ENCODE measurements around the gene FAM229A.

- TF ChIP-seq, protein P1, sequence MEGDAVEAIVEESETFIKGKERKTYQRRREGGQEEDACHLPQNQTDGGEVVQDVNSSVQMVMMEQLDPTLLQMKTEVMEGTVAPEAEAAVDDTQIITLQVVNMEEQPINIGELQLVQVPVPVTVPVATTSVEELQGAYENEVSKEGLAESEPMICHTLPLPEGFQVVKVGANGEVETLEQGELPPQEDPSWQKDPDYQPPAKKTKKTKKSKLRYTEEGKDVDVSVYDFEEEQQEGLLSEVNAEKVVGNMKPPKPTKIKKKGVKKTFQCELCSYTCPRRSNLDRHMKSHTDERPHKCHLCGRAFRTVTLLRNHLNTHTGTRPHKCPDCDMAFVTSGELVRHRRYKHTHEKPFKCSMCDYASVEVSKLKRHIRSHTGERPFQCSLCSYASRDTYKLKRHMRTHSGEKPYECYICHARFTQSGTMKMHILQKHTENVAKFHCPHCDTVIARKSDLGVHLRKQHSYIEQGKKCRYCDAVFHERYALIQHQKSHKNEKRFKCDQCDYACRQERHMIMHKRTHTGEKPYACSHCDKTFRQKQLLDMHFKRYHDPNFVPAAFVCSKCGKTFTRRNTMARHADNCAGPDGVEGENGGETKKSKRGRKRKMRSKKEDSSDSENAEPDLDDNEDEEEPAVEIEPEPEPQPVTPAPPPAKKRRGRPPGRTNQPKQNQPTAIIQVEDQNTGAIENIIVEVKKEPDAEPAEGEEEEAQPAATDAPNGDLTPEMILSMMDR (IDR thresholded peaks at IDR 0.05; ENCODE audit: control extremely low read depth in 1 of 3, insufficient read depth in 1 of 3, low read depth in 1 of 3, low read length in 3 of 3), result no peak
- TF ChIP-seq, protein P2, sequence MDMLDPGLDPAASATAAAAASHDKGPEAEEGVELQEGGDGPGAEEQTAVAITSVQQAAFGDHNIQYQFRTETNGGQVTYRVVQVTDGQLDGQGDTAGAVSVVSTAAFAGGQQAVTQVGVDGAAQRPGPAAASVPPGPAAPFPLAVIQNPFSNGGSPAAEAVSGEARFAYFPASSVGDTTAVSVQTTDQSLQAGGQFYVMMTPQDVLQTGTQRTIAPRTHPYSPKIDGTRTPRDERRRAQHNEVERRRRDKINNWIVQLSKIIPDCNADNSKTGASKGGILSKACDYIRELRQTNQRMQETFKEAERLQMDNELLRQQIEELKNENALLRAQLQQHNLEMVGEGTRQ (IDR thresholded peaks at IDR 0.05; ENCODE audit: low read length), result no peak
- no peak for TF ChIP-seq TAF1 (IDR thresholded peaks at IDR 0.05; ENCODE audit: low read depth, low read length)
- no peak for TF ChIP-seq POLR2AphosphoS5 (IDR thresholded peaks at IDR 0.05; ENCODE audit: low read depth, low read length)
- TF ChIP-seq POLR2A (IDR thresholded peaks at IDR 0.05; ENCODE audit: control extremely low read depth in 1 of 2, low read depth in 2 of 2, low read length in 2 of 2), result no peak
- TF ChIP-seq EZH2 (IDR thresholded peaks at IDR 0.05; ENCODE audit: low read depth, low read length, severe bottlenecking), result no peak
- no peak for TF ChIP-seq RAD21 (IDR thresholded peaks at IDR 0.05 in 1 of 2, conservative IDR thresholded peaks at IDR 0.05 in 1 of 2; ENCODE audit: low read depth in 2 of 2, low read length in 2 of 2)
- no peak for TF ChIP-seq TAF7 (optimal IDR thresholded peaks at IDR 0.05; ENCODE audit: borderline replicate concordance, low read depth, low read length)
- TF ChIP-seq POU5F1 (IDR thresholded peaks at IDR 0.05; ENCODE audit: low read depth, low read length), result no peak
Measured at GRCh38 chr1:32367912-32368635, 5.8 kb upstream of the FAM229A start.
